Astrocyte (in vitro differentiated cells and primary cell): ENCODE results near the gene NELFA.

Source experiments
- CTCF ChIP-seq: IDR thresholded peaks from 2 replicates; pipeline ENCODE4 v1.5.1; 2011; ENCODE audit warnings: low read depth, mild to moderate bottlenecking, inconsistent platforms, low read length, moderate library complexity; ENCODE audit not compliant: insufficient read depth
- EZH2 ChIP-seq: IDR thresholded peaks from 2 replicates; pipeline ENCODE4 v1.6.1; 2012; ENCODE audit warnings: mild to moderate bottlenecking, low read length, inconsistent platforms; ENCODE audit not compliant: insufficient read depth

GRCh38 chr4:1948232-1948631 is 60.5 kb downstream of the NELFA start:
- TF ChIP-seq CTCF, result no peak
- no peak for TF ChIP-seq EZH2
